Mesendoderm (in vitro differentiated cells): Measurements from ENCODE around the gene HLA-DMB.

Source experiments
- DNase-seq: peaks from one replicate; pipeline ENCODE4 v3.0.0; 2013
- H2AK5ac ChIP-seq: 2 replicates; pipeline ENCODE4 v1.6.1; 2013; ENCODE audit warnings: low read length, inconsistent platforms
- H2BK120ac ChIP-seq: 2 replicates; pipeline ENCODE4 v1.6.1; 2013; ENCODE audit warnings: low read depth, mild to moderate bottlenecking, low read length, moderate library complexity, mixed read lengths
- H2BK15ac ChIP-seq: replicated peaks from 2 replicates; pipeline ENCODE4 v1.6.1; 2013; ENCODE audit warnings: low read depth, mild to moderate bottlenecking, moderate library complexity
- H2BK5ac ChIP-seq: 2 replicates; pipeline ENCODE4 v1.6.1; 2013; ENCODE audit warnings: low read length, inconsistent platforms
- H3K18ac ChIP-seq: 2 replicates; pipeline ENCODE4 v1.6.1; 2013; ENCODE audit warnings: mild to moderate bottlenecking, low read length, mixed read lengths
- H3K23ac ChIP-seq: one replicate; pipeline ENCODE4 v1.6.1; 2013; ENCODE audit warnings: low read length
- H3K27ac ChIP-seq: 2 replicates; pipeline ENCODE4 v1.5.1; 2013; ENCODE audit warnings: low read depth, mild to moderate bottlenecking, inconsistent platforms, low read length, moderate library complexity
- H3K27me3 ChIP-seq: 2 replicates; pipeline ENCODE4 v1.6.1; 2013; ENCODE audit warnings: low read length, control low read depth, mild to moderate bottlenecking, inconsistent platforms; ENCODE audit not compliant: insufficient read depth, poor library complexity
- H3K36me3 ChIP-seq: 2 replicates; pipeline ENCODE4 v1.6.1; 2013; ENCODE audit warnings: low read length, inconsistent platforms; ENCODE audit not compliant: control insufficient read depth, insufficient read depth
- H3K4ac ChIP-seq: one replicate; pipeline ENCODE4 v1.6.1; 2013; ENCODE audit warnings: low read depth, mild to moderate bottlenecking, low read length, moderate library complexity
- H3K4me1 ChIP-seq: 2 replicates; pipeline ENCODE4 v1.6.1; 2013; ENCODE audit warnings: low read depth, low read length, inconsistent platforms; ENCODE audit not compliant: control insufficient read depth
- H3K4me2 ChIP-seq: 2 replicates; pipeline ENCODE4 v1.6.1; 2013; ENCODE audit warnings: low read length
- H3K4me3 ChIP-seq: 2 replicates; pipeline ENCODE4 v1.5.1; 2013; ENCODE audit warnings: mild to moderate bottlenecking, low read length
- H3K56ac ChIP-seq: one replicate; pipeline ENCODE4 v1.6.1; 2013; ENCODE audit warnings: low read length
- H3K79me1 ChIP-seq: 2 replicates; pipeline ENCODE4 v1.6.1; 2013; ENCODE audit warnings: low read length, inconsistent platforms
- H3K79me2 ChIP-seq: 2 replicates; pipeline ENCODE4 v1.6.1; 2013; ENCODE audit warnings: mild to moderate bottlenecking, low read length; ENCODE audit not compliant: control insufficient read depth, insufficient read depth
- H3K9ac ChIP-seq: 2 replicates; pipeline ENCODE4 v1.6.1; 2013; ENCODE audit warnings: low read length, inconsistent platforms
- H4K5ac ChIP-seq: one replicate; pipeline ENCODE4 v1.6.1; 2013; ENCODE audit warnings: low read length
- H4K8ac ChIP-seq: one replicate; pipeline ENCODE4 v1.6.1; 2013; ENCODE audit warnings: low read depth, mild to moderate bottlenecking, control low read depth, low read length, moderate library complexity
- WGBS: extraction: QIAGEN DNeasy Blood & Tissue Kit; methylation state at CpG from one replicate; pipeline ENCODE4 v1.1.7; 2013; ENCODE audit warnings: low lambda C conversion rate, missing lambda C conversion rate; ENCODE audit not compliant: insufficient coverage; ENCODE audit errors: extremely low coverage; 5-methylcytosine and 5-hydroxymethylcytosine counted together

Gene HLA-DMB

GRCh38 chr6:32973144-32974015, 32.6 kb upstream of the HLA-DMB start:
- Histone ChIP-seq H3K27me3 (no peaks in the 10 kb centered on the region), H2BK120ac (no peak overlapping the region), H3K4ac (no peak overlapping the region), H3K4me2 (peak overlapping the region; percentile 83), H3K36me3 (peaks cover 44% of the 10 kb centered on the region), H4K5ac (no peak overlapping the region), H3K9ac (peak overlapping the region; percentile 95), H2AK5ac (no peak overlapping the region), H3K79me1 (peaks cover 15% of the 10 kb centered on the region), H2BK5ac (no peak overlapping the region), H4K8ac (no peak overlapping the region), H3K79me2 (peaks cover 74% of the 10 kb centered on the region), H3K27ac (no peak overlapping the region), H3K4me3 (peak overlapping the region; percentile 99), H3K18ac (no peak overlapping the region), H3K56ac (peak overlapping the region; percentile 97), H3K23ac (peak overlapping the region; percentile 68), H2BK15ac (no peak overlapping the region), H3K4me1 (no peaks in the 10 kb centered on the region)
- DNase-seq: peak; percentile 57
- WGBS: no CpG with 5 or more reads among the region's 23 CpGs

GRCh38 chr6:32972353-32973143, 31.7 kb upstream of the HLA-DMB start:
- no CpG with 5 or more reads among the region's 70 CpGs for WGBS
- peaks cover 36% of the 10 kb centered on the region for H3K36me3 ChIP-seq

GRCh38 chr6:32971581-32972352, 30.9 kb upstream of the HLA-DMB start:
- H2BK5ac ChIP-seq: peak overlapping the region; percentile 3
- no peak overlapping the region for H4K5ac ChIP-seq
- H2BK15ac ChIP-seq: no peak overlapping the region
- peaks cover 6% of the 10 kb centered on the region for H3K4me1 ChIP-seq
- peak overlapping the region; percentile 99 for H3K4me3 ChIP-seq
- peak overlapping the region; percentile 1 for H3K18ac ChIP-seq
- peak overlapping the region; percentile 99 for H3K27ac ChIP-seq
- H3K36me3 ChIP-seq: peaks cover 31% of the 10 kb centered on the region
- no peak overlapping the region for H3K4ac ChIP-seq
- DNase-seq: peak; percentile 100
- peaks cover 66% of the 10 kb centered on the region for H3K79me2 ChIP-seq
- no peaks in the 10 kb centered on the region for H3K27me3 ChIP-seq
- WGBS: no CpG with 5 or more reads among the region's 58 CpGs
- no peak overlapping the region for H2BK120ac ChIP-seq
- peak overlapping the region; percentile 100 for H3K9ac ChIP-seq
- no peak overlapping the region for H2AK5ac ChIP-seq
- peaks cover 9% of the 10 kb centered on the region for H3K79me1 ChIP-seq
- H4K8ac ChIP-seq: no peak overlapping the region
- peak overlapping the region; percentile 97 for H3K56ac ChIP-seq
- peak overlapping the region; percentile 89 for H3K4me2 ChIP-seq
- H3K23ac ChIP-seq: no peak overlapping the region

More at GRCh38 chr6:32972353-32973143, 31.7 kb upstream of the HLA-DMB start:
- peak overlapping the region; percentile 8 for H2BK5ac ChIP-seq
- H3K27ac ChIP-seq: peak overlapping the region; percentile 53
- no peak overlapping the region for H2AK5ac ChIP-seq
- peak overlapping the region; percentile 68 for H3K23ac ChIP-seq
- peak overlapping the region; percentile 97 for H3K56ac ChIP-seq
- H3K4me1 ChIP-seq: no peaks in the 10 kb centered on the region
- H3K18ac ChIP-seq: peak overlapping the region; percentile 1
- no peak overlapping the region for H3K4ac ChIP-seq
- no peak overlapping the region for H4K8ac ChIP-seq
- H3K4me3 ChIP-seq: peak overlapping the region; percentile 99
- H4K5ac ChIP-seq: no peak overlapping the region
- H2BK15ac ChIP-seq: no peak overlapping the region
- peak overlapping the region; percentile 83 for H3K4me2 ChIP-seq
- peak overlapping the region; percentile 95 for H3K9ac ChIP-seq
- H2BK120ac ChIP-seq: no peak overlapping the region
- peaks cover 13% of the 10 kb centered on the region for H3K79me1 ChIP-seq
- H3K79me2 ChIP-seq: peaks cover 68% of the 10 kb centered on the region
- H3K27me3 ChIP-seq: no peaks in the 10 kb centered on the region
- DNase-seq: no peak

- H3K18ac ChIP-seq: peak overlapping the region; percentile 99
- peaks cover 25% of the 10 kb centered on the region for H3K36me3 ChIP-seq
- H3K56ac ChIP-seq: peak overlapping the region; percentile 97
- H2AK5ac ChIP-seq: peak overlapping the region; percentile 96
- no peaks in the 10 kb centered on the region for H3K27me3 ChIP-seq
- H3K4me2 ChIP-seq: peak overlapping the region; percentile 89
- peak overlapping the region; percentile 100 for H3K9ac ChIP-seq
- H2BK15ac ChIP-seq: no peak overlapping the region
- H3K79me1 ChIP-seq: peaks cover 7% of the 10 kb centered on the region
- peak overlapping the region; percentile 78 for H2BK120ac ChIP-seq
- peak overlapping the region; percentile 97 for H3K4me3 ChIP-seq
- DNase-seq: no peak
- peak overlapping the region; percentile 98 for H4K8ac ChIP-seq
- peak overlapping the region; percentile 95 for H3K23ac ChIP-seq
- peaks cover 64% of the 10 kb centered on the region for H3K79me2 ChIP-seq
- peak overlapping the region; percentile 99 for H3K27ac ChIP-seq
- no CpG with 5 or more reads among the region's 15 CpGs for WGBS
- peaks cover 8% of the 10 kb centered on the region for H3K4me1 ChIP-seq
- H3K4ac ChIP-seq: peak overlapping the region; percentile 99
- H2BK5ac ChIP-seq: peak overlapping the region; percentile 98
- H4K5ac ChIP-seq: peak overlapping the region; percentile 100
Observed at GRCh38 chr6:32971242-32971580, 30.4 kb upstream of the HLA-DMB start.

- H3K18ac ChIP-seq: peak overlapping the region; percentile 99
- H4K8ac ChIP-seq: peak overlapping the region; percentile 98
- H2BK120ac ChIP-seq: peak overlapping the region; percentile 78
- H3K79me2 ChIP-seq: peaks cover 61% of the 10 kb centered on the region
- peak overlapping the region; percentile 98 for H2BK5ac ChIP-seq
- H3K9ac ChIP-seq: peak overlapping the region; percentile 100
- peak overlapping the region; percentile 96 for H2AK5ac ChIP-seq
- DNase-seq: peak; percentile 96
- peak overlapping the region; percentile 99 for H3K4ac ChIP-seq
- no peak overlapping the region for H2BK15ac ChIP-seq
- no CpG with 5 or more reads among the region's 43 CpGs for WGBS
- peak overlapping the region; percentile 89 for H3K4me2 ChIP-seq
- H3K27ac ChIP-seq: peak overlapping the region; percentile 100
- H3K36me3 ChIP-seq: peaks cover 20% of the 10 kb centered on the region
- H3K23ac ChIP-seq: peak overlapping the region; percentile 95
- H3K4me1 ChIP-seq: peaks cover 8% of the 10 kb centered on the region
- H3K27me3 ChIP-seq: no peaks in the 10 kb centered on the region
- H4K5ac ChIP-seq: peak overlapping the region; percentile 100
- peak overlapping the region; percentile 97 for H3K4me3 ChIP-seq
- peaks cover 8% of the 10 kb centered on the region for H3K79me1 ChIP-seq
- H3K56ac ChIP-seq: peak overlapping the region; percentile 100
Observed at GRCh38 chr6:32970413-32971241, 29.8 kb upstream of the HLA-DMB start.
